HepG2 (cell line): Measurements from ENCODE around the gene TASP1. TPM values are rescaled to one million over a fixed set of nuclear protein-coding genes. Genes with fewer than 3 reads are reported as not detected.

Source experiments
- ATF7-NPFF ChIP-seq: sonication (generic); formaldehyde crosslinking; IDR thresholded peaks from 2 replicates; pipeline ENCODE4 v1.8.1; 2023; ENCODE audit warnings: mild to moderate bottlenecking, low read depth, missing genetic modification reagents, moderate library complexity
- FOXM1 ChIP-seq: sonication (generic); formaldehyde crosslinking; IDR thresholded peaks from 2 replicates; pipeline ENCODE4 v1.5.0; 2020; ENCODE audit warnings: missing genetic modification reagents
- HMGA1 ChIP-seq: sonication (generic); formaldehyde crosslinking; conservative IDR thresholded peaks from 2 replicates; pipeline ENCODE4 v1.4.0; 2020; ENCODE audit warnings: missing genetic modification reagents
- MED13 ChIP-seq: sonication (generic); formaldehyde crosslinking; IDR thresholded peaks from 2 replicates; pipeline ENCODE4 v1.5.0; 2020; ENCODE audit warnings: missing genetic modification reagents
- TARDBP ChIP-seq: sonication (generic); formaldehyde crosslinking; IDR thresholded peaks from 2 replicates; pipeline ENCODE4 v1.8.0; 2022; ENCODE audit warnings: mild to moderate bottlenecking, missing genetic modification reagents
- ZNF530 ChIP-seq: sonication (generic); formaldehyde crosslinking; IDR thresholded peaks from 2 replicates; pipeline ENCODE4 v1.5.0; 2020; ENCODE audit warnings: low read depth, mild to moderate bottlenecking, missing genetic modification reagents
- ZNF547 ChIP-seq: sonication (generic); formaldehyde crosslinking; IDR thresholded peaks from 2 replicates; pipeline ENCODE4 v1.5.1; 2020; ENCODE audit warnings: mild to moderate bottlenecking, missing genetic modification reagents
- polyA plus RNA-seq, 8 experiments: library from polyadenylated mRNA; depleted of rRNA in 3 of 8; stranded (reverse) in 7 of 8; unstranded in 1 of 8; fragments of >200 nt; fragmentation: Illumina TruSeq in 4 of 8; extraction: Trizol in 4 of 8; gene quantifications; 2 replicates each; pipeline versions ENCODE4 v1.2.1 to v1.2.3, GENCODE V29; 2011 to 2016; ENCODE audit warnings: low read depth in 4 of 8, missing spikeins in 1 of 8, mixed read lengths in 1 of 8; ENCODE audit not compliant: insufficient read depth in 1 of 8
- total RNA-seq, 5 experiments: library from RNA; depleted of rRNA; stranded (reverse); fragments of >200 nt; fragmentation: Illumina TruSeq; extraction: Trizol; gene quantifications; 2 replicates each; pipeline ENCODE4 v1.2.3, GENCODE V29; 2016; ENCODE audit warnings: low read depth in 1 of 5
- TF ChIP-seq, protein P1 (sequence below): sonication (generic); formaldehyde crosslinking; IDR thresholded peaks from 2 replicates; pipeline ENCODE4 v1.4.0; 2020; ENCODE audit warnings: missing genetic modification reagents
- TF ChIP-seq, protein P2 (sequence below): sonication (generic); formaldehyde crosslinking; IDR thresholded peaks from 2 replicates; pipeline ENCODE4 v1.4.0; 2020; ENCODE audit warnings: missing genetic modification reagents, mild to moderate bottlenecking, borderline replicate concordance
- TF ChIP-seq, protein P3 (sequence below), 2 experiments: fragments of 450-650 bp in 1 of 2; sonication (generic) in 1 of 2; formaldehyde crosslinking; IDR thresholded peaks; 2 replicates each; pipeline versions ENCODE4 v1.5.0 to v1.8.0; 2020 to 2022; ENCODE audit warnings: mild to moderate bottlenecking in 1 of 2, missing genetic modification reagents in 1 of 2
- TF ChIP-seq, protein P4 (sequence below): sonication (generic); formaldehyde crosslinking; IDR thresholded peaks from 2 replicates; pipeline ENCODE4 v1.4.0; 2020; ENCODE audit warnings: missing genetic modification reagents
- TF ChIP-seq, protein P5 (sequence below), 2 experiments: sonication (generic) in 1 of 2; formaldehyde crosslinking in 1 of 2; IDR thresholded peaks; 2 replicates each; pipeline versions ENCODE4 v1.6.1 to v1.9.0; 2014 to 2022; ENCODE audit warnings: antibody characterized with exemption in 1 of 2, borderline replicate concordance in 1 of 2, inconsistent platforms in 1 of 2, low read depth in 1 of 2, missing genetic modification reagents in 1 of 2

The TASP1 gene
- total and polyA plus RNA-seq, 2 of the 13 experiments (the other 11 are each of a cell fraction or from before 2014, with no cell fraction given) = 10.0 to 25.2 TPM

DNA sequence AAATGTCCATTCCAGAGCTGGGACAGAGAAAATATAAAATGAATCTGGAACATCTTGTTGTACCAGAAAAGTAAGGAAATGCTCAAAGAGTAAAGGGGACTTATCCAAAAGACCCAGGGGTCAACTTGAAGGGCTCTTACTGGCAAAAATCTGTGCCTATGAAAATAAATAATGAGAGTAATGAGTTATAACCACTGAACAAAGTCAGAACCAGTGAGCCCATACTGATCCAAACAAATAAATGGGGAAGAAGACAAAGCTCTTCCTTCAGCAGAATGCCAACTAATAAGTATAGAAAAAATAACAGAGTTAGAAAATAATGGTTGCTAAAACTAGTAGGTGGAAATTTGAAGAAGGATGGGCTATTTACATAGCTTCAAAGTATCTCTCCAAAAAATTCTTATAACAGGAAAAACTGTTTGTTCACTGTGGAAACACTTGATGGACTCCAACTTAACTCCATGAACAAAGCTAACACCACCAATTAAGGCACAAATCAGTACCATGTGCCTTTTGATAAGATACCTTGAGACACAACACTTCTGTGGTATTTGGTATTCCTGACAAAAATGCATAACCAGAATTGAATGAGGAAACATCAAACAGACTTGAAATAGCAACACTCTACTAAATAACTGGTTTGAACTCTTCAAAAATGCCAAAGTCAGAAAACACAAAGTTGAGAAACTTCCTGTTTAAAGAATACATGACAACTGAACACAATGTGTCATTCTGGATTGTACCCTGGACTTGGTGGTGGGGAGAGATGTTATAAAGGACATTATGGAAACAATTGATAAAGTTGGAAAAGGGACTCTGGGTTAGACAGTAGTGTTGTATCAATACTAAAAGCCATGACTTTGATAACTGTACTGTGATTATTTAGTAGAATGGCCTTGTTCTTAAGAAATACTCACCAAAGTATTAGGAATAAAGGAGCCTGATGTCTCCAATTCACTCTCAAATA, 220.2 kb downstream of the TASP1 start (continued):
- TF ChIP-seq, protein P1, sequence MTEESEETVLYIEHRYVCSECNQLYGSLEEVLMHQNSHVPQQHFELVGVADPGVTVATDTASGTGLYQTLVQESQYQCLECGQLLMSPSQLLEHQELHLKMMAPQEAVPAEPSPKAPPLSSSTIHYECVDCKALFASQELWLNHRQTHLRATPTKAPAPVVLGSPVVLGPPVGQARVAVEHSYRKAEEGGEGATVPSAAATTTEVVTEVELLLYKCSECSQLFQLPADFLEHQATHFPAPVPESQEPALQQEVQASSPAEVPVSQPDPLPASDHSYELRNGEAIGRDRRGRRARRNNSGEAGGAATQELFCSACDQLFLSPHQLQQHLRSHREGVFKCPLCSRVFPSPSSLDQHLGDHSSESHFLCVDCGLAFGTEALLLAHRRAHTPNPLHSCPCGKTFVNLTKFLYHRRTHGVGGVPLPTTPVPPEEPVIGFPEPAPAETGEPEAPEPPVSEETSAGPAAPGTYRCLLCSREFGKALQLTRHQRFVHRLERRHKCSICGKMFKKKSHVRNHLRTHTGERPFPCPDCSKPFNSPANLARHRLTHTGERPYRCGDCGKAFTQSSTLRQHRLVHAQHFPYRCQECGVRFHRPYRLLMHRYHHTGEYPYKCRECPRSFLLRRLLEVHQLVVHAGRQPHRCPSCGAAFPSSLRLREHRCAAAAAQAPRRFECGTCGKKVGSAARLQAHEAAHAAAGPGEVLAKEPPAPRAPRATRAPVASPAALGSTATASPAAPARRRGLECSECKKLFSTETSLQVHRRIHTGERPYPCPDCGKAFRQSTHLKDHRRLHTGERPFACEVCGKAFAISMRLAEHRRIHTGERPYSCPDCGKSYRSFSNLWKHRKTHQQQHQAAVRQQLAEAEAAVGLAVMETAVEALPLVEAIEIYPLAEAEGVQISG (CRISPR knock-in tag) = no peak
- TF ChIP-seq TARDBP (CRISPR knock-in tag) (peak; percentile 87), ZNF547 (CRISPR knock-in tag) (no peak), ATF7-NPFF (CRISPR knock-in tag) (no peak), FOXM1 (no peak), ZNF530 (CRISPR knock-in tag) (no peak), HMGA1 (CRISPR knock-in tag) (no peak), MED13 (peak; percentile 62; the same call in 1 of the 2 replicates)
- TF ChIP-seq, protein P2, sequence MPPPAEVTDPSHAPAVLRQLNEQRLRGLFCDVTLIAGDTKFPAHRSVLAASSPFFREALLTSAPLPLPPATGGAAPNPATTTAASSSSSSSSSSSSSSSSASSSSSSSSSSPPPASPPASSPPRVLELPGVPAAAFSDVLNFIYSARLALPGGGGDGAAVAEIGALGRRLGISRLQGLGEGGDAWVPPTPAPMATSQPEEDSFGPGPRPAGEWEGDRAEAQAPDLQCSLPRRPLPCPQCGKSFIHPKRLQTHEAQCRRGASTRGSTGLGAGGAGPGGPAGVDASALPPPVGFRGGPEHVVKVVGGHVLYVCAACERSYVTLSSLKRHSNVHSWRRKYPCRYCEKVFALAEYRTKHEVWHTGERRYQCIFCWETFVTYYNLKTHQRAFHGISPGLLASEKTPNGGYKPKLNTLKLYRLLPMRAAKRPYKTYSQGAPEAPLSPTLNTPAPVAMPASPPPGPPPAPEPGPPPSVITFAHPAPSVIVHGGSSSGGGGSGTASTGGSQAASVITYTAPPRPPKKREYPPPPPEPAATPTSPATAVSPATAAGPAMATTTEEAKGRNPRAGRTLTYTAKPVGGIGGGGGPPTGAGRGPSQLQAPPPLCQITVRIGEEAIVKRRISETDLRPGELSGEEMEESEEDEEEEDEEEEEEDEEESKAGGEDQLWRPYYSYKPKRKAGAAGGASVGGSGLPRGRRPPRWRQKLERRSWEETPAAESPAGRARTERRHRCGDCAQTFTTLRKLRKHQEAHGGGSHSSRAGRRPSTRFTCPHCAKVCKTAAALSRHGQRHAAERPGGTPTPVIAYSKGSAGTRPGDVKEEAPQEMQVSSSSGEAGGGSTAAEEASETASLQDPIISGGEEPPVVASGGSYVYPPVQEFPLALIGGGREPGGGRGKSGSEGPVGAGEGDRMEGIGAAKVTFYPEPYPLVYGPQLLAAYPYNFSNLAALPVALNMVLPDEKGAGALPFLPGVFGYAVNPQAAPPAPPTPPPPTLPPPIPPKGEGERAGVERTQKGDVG = no peak; the same call in 1 of the 2 replicates
- TF ChIP-seq, protein P3, sequence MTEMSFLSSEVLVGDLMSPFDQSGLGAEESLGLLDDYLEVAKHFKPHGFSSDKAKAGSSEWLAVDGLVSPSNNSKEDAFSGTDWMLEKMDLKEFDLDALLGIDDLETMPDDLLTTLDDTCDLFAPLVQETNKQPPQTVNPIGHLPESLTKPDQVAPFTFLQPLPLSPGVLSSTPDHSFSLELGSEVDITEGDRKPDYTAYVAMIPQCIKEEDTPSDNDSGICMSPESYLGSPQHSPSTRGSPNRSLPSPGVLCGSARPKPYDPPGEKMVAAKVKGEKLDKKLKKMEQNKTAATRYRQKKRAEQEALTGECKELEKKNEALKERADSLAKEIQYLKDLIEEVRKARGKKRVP (CRISPR knock-in tag; IDR thresholded peaks at IDR 0.05) = peak in 1 of 2 experiments; percentile 89; a peak in 2 of 4 replicates
- TF ChIP-seq, protein P4, sequence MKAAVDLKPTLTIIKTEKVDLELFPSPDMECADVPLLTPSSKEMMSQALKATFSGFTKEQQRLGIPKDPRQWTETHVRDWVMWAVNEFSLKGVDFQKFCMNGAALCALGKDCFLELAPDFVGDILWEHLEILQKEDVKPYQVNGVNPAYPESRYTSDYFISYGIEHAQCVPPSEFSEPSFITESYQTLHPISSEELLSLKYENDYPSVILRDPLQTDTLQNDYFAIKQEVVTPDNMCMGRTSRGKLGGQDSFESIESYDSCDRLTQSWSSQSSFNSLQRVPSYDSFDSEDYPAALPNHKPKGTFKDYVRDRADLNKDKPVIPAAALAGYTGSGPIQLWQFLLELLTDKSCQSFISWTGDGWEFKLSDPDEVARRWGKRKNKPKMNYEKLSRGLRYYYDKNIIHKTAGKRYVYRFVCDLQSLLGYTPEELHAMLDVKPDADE = no peak
- TF ChIP-seq, protein P5, sequence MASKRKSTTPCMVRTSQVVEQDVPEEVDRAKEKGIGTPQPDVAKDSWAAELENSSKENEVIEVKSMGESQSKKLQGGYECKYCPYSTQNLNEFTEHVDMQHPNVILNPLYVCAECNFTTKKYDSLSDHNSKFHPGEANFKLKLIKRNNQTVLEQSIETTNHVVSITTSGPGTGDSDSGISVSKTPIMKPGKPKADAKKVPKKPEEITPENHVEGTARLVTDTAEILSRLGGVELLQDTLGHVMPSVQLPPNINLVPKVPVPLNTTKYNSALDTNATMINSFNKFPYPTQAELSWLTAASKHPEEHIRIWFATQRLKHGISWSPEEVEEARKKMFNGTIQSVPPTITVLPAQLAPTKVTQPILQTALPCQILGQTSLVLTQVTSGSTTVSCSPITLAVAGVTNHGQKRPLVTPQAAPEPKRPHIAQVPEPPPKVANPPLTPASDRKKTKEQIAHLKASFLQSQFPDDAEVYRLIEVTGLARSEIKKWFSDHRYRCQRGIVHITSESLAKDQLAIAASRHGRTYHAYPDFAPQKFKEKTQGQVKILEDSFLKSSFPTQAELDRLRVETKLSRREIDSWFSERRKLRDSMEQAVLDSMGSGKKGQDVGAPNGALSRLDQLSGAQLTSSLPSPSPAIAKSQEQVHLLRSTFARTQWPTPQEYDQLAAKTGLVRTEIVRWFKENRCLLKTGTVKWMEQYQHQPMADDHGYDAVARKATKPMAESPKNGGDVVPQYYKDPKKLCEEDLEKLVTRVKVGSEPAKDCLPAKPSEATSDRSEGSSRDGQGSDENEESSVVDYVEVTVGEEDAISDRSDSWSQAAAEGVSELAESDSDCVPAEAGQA (IDR thresholded peaks at IDR 0.05; ENCODE audit: low read depth) = 0 out of 2 replicates have a peak, but pooled peaks have one; percentile 39
- TF ChIP-seq, protein P5 (CRISPR knock-in tag; IDR thresholded peaks at IDR 0.05; ENCODE audit: borderline replicate concordance) = 0 out of 2 replicates have a peak, but pooled peaks have one; percentile 20
